MCF 10A (cell line): ENCODE measurements around the gene TEX11. TPM values are rescaled to one million over a fixed set of nuclear protein-coding genes. Genes with fewer than 3 reads are reported as not detected.

ENCODE experiments used
- BruUV-seq: library from RNA; stranded (reverse); fragments of 400-500 nt; replicated peaks from 2 replicates; lab custom pipeline; 2021; lab: Mats Ljungman, UMichigan
- CTCF ChIA-PET: fragments of 300-600 bp; sonication (Branson Sonifier 250); formaldehyde crosslinking; extraction: SDS; loops from one replicate; lab custom pipeline; 2021; ENCODE audit warnings: antibody characterized with exemption, inconsistent platforms; lab: Yijun Ruan, JAX
- POLR2A ChIA-PET: fragments of 300-600, 350-650 bp; sonication (Branson Sonifier 250); formaldehyde crosslinking; extraction: SDS; loops from one replicate; lab custom pipeline; 2020; ENCODE audit warnings: antibody characterized with exemption, inconsistent platforms; lab: Yijun Ruan, JAX
- DNase-seq: peaks from one replicate; pipeline ENCODE4 v3.0.0-alpha.2; 2018; ENCODE audit not compliant: unreplicated experiment
- H3K27ac Mint-ChIP-seq: one replicate; pipeline ENCODE4 v1.8.0; 2022; ENCODE audit warnings: mild to moderate bottlenecking, low read depth, mixed read lengths; ENCODE audit not compliant: unreplicated experiment
- H3K27me3 Mint-ChIP-seq: one replicate; pipeline ENCODE4 v1.8.0; 2022; ENCODE audit warnings: mixed read lengths; ENCODE audit not compliant: insufficient read depth, unreplicated experiment
- H3K36me3 Mint-ChIP-seq: one replicate; pipeline ENCODE4 v1.8.0; 2022; ENCODE audit warnings: mild to moderate bottlenecking, moderate library complexity, mixed read lengths; ENCODE audit not compliant: insufficient read depth, unreplicated experiment
- H3K4me1 Mint-ChIP-seq: one replicate; pipeline ENCODE4 v1.8.0; 2022; ENCODE audit warnings: mixed read lengths; ENCODE audit not compliant: insufficient read depth, unreplicated experiment
- H3K4me3 Mint-ChIP-seq: one replicate; pipeline ENCODE4 v1.8.0; 2022; ENCODE audit warnings: mild to moderate bottlenecking, moderate library complexity, mixed read lengths; ENCODE audit not compliant: unreplicated experiment
- H3K9me3 Mint-ChIP-seq: one replicate; pipeline ENCODE4 v1.8.0; 2022; ENCODE audit warnings: mixed read lengths; ENCODE audit not compliant: unreplicated experiment
- intact Hi-C: fragments of 100-400 bp; cut with micrococcal nuclease; formaldehyde crosslinking; loops from 2 replicates; pipeline ENCODE4 v1.14.1; 2022
- total RNA-seq: library from RNA; stranded (reverse); gene quantifications from 2 replicates; pipeline ENCODE4 v1.2.3, GENCODE V29; 2022
- TF ChIP-seq, protein P1 (sequence below): fragments of 200-600 bp; IDR thresholded peaks from one replicate; pipeline ENCODE4 v1.8.0; 2022; ENCODE audit warnings: antibody characterized with exemption, mild to moderate bottlenecking; ENCODE audit not compliant: unreplicated experiment

Gene TEX11
- total RNA-seq, 1 experiment from 2014 or later, result not detected

- Mint-ChIP-seq H3K27me3 (peaks cover 59% of the 10 kb centered on the region), H3K4me3 (no peak overlapping the region), H3K36me3 (peaks cover 13% of the 10 kb centered on the region), H3K9me3 (no peaks in the 10 kb centered on the region), H3K4me1 (peaks cover 7% of the 10 kb centered on the region), H3K27ac (no peak overlapping the region)
- BruUV-seq, result no TSS peak
- ChIA-PET POLR2A (interaction anchor here (0.6 kb wide), 1 partner anchor 26 kb away, joined by 3 read pairs; no protein-coding TSS in a partner anchor), CTCF (no interaction called here)
- TF ChIP-seq, protein P1, sequence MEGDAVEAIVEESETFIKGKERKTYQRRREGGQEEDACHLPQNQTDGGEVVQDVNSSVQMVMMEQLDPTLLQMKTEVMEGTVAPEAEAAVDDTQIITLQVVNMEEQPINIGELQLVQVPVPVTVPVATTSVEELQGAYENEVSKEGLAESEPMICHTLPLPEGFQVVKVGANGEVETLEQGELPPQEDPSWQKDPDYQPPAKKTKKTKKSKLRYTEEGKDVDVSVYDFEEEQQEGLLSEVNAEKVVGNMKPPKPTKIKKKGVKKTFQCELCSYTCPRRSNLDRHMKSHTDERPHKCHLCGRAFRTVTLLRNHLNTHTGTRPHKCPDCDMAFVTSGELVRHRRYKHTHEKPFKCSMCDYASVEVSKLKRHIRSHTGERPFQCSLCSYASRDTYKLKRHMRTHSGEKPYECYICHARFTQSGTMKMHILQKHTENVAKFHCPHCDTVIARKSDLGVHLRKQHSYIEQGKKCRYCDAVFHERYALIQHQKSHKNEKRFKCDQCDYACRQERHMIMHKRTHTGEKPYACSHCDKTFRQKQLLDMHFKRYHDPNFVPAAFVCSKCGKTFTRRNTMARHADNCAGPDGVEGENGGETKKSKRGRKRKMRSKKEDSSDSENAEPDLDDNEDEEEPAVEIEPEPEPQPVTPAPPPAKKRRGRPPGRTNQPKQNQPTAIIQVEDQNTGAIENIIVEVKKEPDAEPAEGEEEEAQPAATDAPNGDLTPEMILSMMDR, result no peak
- DNase-seq, result no peak
- intact Hi-C loops, result no loop called here
These were observed 403.6 kb downstream of the TEX11 start for GRCh38 chrX:70504772-70505450.

DNA sequence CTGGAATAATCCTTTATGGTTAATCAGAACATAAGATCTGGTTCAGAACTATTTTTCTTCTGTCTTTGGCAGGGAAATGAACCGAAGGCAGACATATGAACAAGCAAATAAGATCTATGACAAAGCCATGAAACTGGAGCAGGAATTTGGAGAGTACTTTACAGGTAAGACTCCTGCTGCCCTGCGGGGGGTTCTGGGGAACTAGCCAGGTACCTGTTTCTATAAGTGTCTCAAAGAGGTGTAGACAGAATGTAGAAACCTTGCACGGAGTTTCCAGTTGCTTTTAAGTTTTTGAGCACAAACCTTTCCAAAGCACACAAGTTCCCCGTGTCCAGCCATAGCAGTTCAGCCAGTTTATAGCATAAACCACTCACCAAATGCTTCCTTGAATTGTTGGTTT is 407.7 kb downstream of the TEX11 start:
- H3K4me3 Mint-ChIP-seq, result no peak overlapping the region
- H3K27ac Mint-ChIP-seq, result no peak overlapping the region
- peaks cover 19% of the 10 kb centered on the region for H3K27me3 Mint-ChIP-seq
- H3K36me3 Mint-ChIP-seq, result peaks cover 19% of the 10 kb centered on the region
- BruUV-seq, result no TSS peak
- DNase-seq, result no peak
- intact Hi-C loops, result no loop called here
- ChIA-PET CTCF (no interaction called here), POLR2A (no interaction called here)
- TF ChIP-seq, protein P1, result no peak
- no peaks in the 10 kb centered on the region for H3K4me1 Mint-ChIP-seq
- H3K9me3 Mint-ChIP-seq, result no peaks in the 10 kb centered on the region

DNA sequence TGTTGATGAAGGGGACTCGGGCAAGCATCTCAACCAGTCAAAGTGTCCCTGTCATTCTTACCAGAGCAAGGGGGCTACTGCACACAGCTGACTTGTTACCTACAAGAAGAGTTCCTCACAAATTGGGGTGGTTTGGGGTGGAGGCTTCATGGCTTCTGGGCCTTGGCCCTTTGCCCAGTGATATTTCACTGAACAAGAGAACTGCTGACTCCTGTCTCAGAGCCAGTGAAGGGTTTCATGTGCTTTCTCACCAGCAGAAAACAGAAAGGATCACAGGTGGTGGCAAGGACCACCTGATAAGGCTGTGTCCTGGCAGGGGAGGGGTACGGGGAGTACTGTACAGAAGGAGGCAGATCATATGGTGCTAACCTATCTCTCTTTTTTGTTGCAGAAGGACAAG is 410.4 kb downstream of the TEX11 start:
- no peaks in the 10 kb centered on the region for H3K9me3 Mint-ChIP-seq
- ChIA-PET POLR2A (interaction anchor here (0.7 kb wide), 1 partner anchor 185 kb away, joined by 3 read pairs; no protein-coding TSS in a partner anchor), CTCF (no interaction called here)
- intact Hi-C loops, result no loop called here
- H3K27me3 Mint-ChIP-seq, result peaks cover 6% of the 10 kb centered on the region
- H3K27ac Mint-ChIP-seq, result no peak overlapping the region
- no peak for DNase-seq
- TF ChIP-seq, protein P1, result no peak
- no peak overlapping the region for H3K4me3 Mint-ChIP-seq
- no peaks in the 10 kb centered on the region for H3K4me1 Mint-ChIP-seq
- H3K36me3 Mint-ChIP-seq, result peaks cover 26% of the 10 kb centered on the region
- no TSS peak for BruUV-seq

GRCh38 chrX:70497026-70497425 is 411.5 kb downstream of the TEX11 start:
- TF ChIP-seq, protein P1, result no peak
- H3K27me3 Mint-ChIP-seq, result peaks cover 17% of the 10 kb centered on the region
- no peak overlapping the region for H3K27ac Mint-ChIP-seq
- no TSS peak for BruUV-seq
- no peak for DNase-seq
- peaks cover 29% of the 10 kb centered on the region for H3K36me3 Mint-ChIP-seq
- ChIA-PET POLR2A (no interaction called here), CTCF (no interaction called here)
- no peaks in the 10 kb centered on the region for H3K4me1 Mint-ChIP-seq
- intact Hi-C loops, result no loop called here
- no peak overlapping the region for H3K4me3 Mint-ChIP-seq
- no peaks in the 10 kb centered on the region for H3K9me3 Mint-ChIP-seq
